Ovary (tissue), 9 donors: ENCODE results near the gene PDS5B. TPM values are rescaled to one million over a fixed set of nuclear protein-coding genes. Genes with fewer than 3 reads are reported as not detected.
"Not testable (repeated sequence)": the region's sequence is repeated elsewhere in the genome, so short reads cannot be mapped to it uniquely, and the experiment has no call there.

Experiments used
- DNase-seq, 5 donors: peaks; one replicate each; pipeline ENCODE4 v3.0.0-alpha.2; 2019 to 2020
- H3K27ac ChIP-seq, 2 donors: fragments of 200-600 bp; one replicate each; pipeline versions ENCODE4 v1.5.1 to v1.8.0; 2019 to 2022
- H3K27me3 ChIP-seq: fragments of 200-600 bp; one replicate; pipeline ENCODE4 v1.8.0; 2022
- H3K36me3 ChIP-seq: fragments of 200-600 bp; sonication (generic); one replicate; pipeline ENCODE4 v1.5.1; 2019
- H3K4me1 ChIP-seq: one replicate; pipeline ENCODE4 v1.8.1; 2013; ENCODE audit warnings: mild to moderate bottlenecking, moderate library complexity; ENCODE audit not compliant: insufficient read depth
- H3K4me3 ChIP-seq: fragments of 200-600 bp; sonication (generic); one replicate; pipeline ENCODE4 v1.5.1; 2017
- H3K9me3 ChIP-seq, 2 donors: fragments of 200-600 bp in 1 of 2; sonication (generic) in 1 of 2; one replicate each; pipeline versions ENCODE4 v1.5.1 to v1.8.1; 2013 to 2019; ENCODE audit warnings: mild to moderate bottlenecking in 1 of 2, moderate library complexity in 1 of 2
- EP300 ChIP-seq: sonication (generic); formaldehyde crosslinking; IDR thresholded peaks from one replicate; pipeline ENCODE4 v1.6.1; 2017; ENCODE audit warnings: antibody characterized with exemption
- POLR2A ChIP-seq: fragments of 450-650 bp; IDR thresholded peaks from one replicate; pipeline ENCODE4 v1.6.1; 2017; ENCODE audit warnings: antibody characterized with exemption, mild to moderate bottlenecking, moderate library complexity
- WGBS, 3 donors: extraction: QIAGEN DNeasy Blood & Tissue Kit in 1 of 3; methylation state at CpG; one replicate each; pipeline versions ENCODE4 v1.1.5 to v1.1.7; 2013 to 2017; 5-methylcytosine and 5-hydroxymethylcytosine counted together
- intact Hi-C, 4 donors: fragments of 100-400 bp; cut with DNase I; formaldehyde crosslinking; loops; one replicate each; pipeline versions ENCODE4 v1.11.0 to v1.15.1; 2022 to 2023
- polyA plus RNA-seq, 2 donors: library from polyadenylated mRNA; stranded (reverse); fragments of 200-250 nt in 1 of 2; fragments of 350-450 nt in 1 of 2; fragmentation: Illumina TruSeq in 1 of 2; extraction: RNeasy Lipid Tissue Mini Kit (QIAGEN cat#74804) in 1 of 2; gene quantifications; one replicate each; pipeline ENCODE4 v1.2.3, GENCODE V29; 2013 to 2014
- small RNA-seq: library from RNA; depleted of rRNA; stranded (forward); fragments of <200 nt; gene quantifications from one replicate; pipeline ENCODE3, GENCODE V24; 2016
- total RNA-seq, 7 donors: library from RNA; depleted of rRNA in 2 of 7; stranded (reverse); fragments of >200 nt in 2 of 7; fragmentation: NEBNext Ultra II Directional in 3 of 7; extraction: Animal tissue kit (Norgen Biotek cat#: 25700) in 3 of 7; gene quantifications; one replicate each; pipeline versions ENCODE4 v1.1.0 to v1.2.4, GENCODE V29; 2016 to 2023
- TF ChIP-seq, protein P1 (sequence below), 3 donors: fragments of 450-650 bp in 2 of 3; fragments of 200-600 bp in 1 of 3; IDR thresholded peaks; one replicate each; pipeline versions ENCODE4 v1.5.1 to v1.8.0; 2016 to 2022; ENCODE audit warnings: antibody characterized with exemption in 3 of 3, mild to moderate bottlenecking in 1 of 3
- donor health status: DM: no; HTN: no; CAD: no; lungs with moderate emphysema.
- donor health status: DM: no; HTN: no; CAD: no.
- donor health status: Bipolar disorder and iron deficiency.
- donor health status: DM: yes; HTN: yes; CAD: no.
- donor health status: DM: no; HTN: no; CAD: no.
- donor health status: DM: yes; HTN: yes; CAD: no.

Gene PDS5B
- total and polyA plus RNA-seq, 9 donors: 13.6 to 74.9 (median 55.5) TPM

- Histone ChIP-seq H3K27me3 (no peaks in the 10 kb centered on the region), H3K4me3 (no peak overlapping the region), H3K36me3 (no peaks in the 10 kb centered on the region), H3K9me3 (no peaks in the 10 kb centered on the region), H3K27ac (no peak overlapping the region), H3K4me1 (no peaks in the 10 kb centered on the region)
- WGBS, 3 donors: 88 to 90% (median 89%) methylated on average over 15 of the region's 15 CpGs
- intact Hi-C loops: no loop called here
- DNase-seq: no peak
- TF ChIP-seq EP300 (no peak), POLR2A (no peak)
- TF ChIP-seq, protein P1, sequence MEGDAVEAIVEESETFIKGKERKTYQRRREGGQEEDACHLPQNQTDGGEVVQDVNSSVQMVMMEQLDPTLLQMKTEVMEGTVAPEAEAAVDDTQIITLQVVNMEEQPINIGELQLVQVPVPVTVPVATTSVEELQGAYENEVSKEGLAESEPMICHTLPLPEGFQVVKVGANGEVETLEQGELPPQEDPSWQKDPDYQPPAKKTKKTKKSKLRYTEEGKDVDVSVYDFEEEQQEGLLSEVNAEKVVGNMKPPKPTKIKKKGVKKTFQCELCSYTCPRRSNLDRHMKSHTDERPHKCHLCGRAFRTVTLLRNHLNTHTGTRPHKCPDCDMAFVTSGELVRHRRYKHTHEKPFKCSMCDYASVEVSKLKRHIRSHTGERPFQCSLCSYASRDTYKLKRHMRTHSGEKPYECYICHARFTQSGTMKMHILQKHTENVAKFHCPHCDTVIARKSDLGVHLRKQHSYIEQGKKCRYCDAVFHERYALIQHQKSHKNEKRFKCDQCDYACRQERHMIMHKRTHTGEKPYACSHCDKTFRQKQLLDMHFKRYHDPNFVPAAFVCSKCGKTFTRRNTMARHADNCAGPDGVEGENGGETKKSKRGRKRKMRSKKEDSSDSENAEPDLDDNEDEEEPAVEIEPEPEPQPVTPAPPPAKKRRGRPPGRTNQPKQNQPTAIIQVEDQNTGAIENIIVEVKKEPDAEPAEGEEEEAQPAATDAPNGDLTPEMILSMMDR (IDR thresholded peaks at IDR 0.05): no peak
Measured at GRCh38 chr13:32824061-32824460, 237.8 kb downstream of the PDS5B start.

GRCh38 chr13:32824675-32825074 is 238.4 kb downstream of the PDS5B start:
- Histone ChIP-seq H3K4me3 (no peak overlapping the region), H3K27me3 (no peaks in the 10 kb centered on the region), H3K27ac (no peak overlapping the region), H3K4me1 (no peaks in the 10 kb centered on the region), H3K36me3 (no peaks in the 10 kb centered on the region), H3K9me3 (no peaks in the 10 kb centered on the region)
- DNase-seq: no peak
- intact Hi-C loops: no loop called here
- 46 to 51% (median 47%) methylated on average over 7 of the region's 7 CpGs for WGBS, 3 donors
- TF ChIP-seq POLR2A (no peak), EP300 (no peak)
- TF ChIP-seq, protein P1 (IDR thresholded peaks at IDR 0.05): no peak

DNA sequence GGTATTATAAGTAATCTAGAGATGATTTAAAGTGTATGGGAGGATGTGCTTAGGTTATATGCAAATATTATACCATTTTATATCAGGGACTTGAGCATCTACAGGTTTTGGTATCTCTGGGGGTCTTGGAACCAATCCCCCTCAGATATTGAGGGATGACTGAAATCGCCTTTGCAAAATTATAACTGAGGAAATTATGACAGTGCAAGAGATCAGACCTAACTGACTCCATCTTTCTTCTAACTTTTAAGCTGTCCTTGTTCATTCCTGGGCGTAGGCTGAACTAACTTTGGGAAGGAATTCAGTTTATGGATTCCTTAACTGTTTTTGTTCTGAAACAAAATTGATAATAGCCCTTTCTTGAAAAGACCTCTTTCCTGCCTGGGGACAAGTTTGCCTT is 239.2 kb downstream of the PDS5B start:
- Histone ChIP-seq H3K4me3 (no peak overlapping the region), H3K36me3 (no peaks in the 10 kb centered on the region), H3K9me3 (no peaks in the 10 kb centered on the region), H3K27ac (no peak overlapping the region), H3K27me3 (no peaks in the 10 kb centered on the region), H3K4me1 (no peaks in the 10 kb centered on the region)
- TF ChIP-seq, protein P1 (IDR thresholded peaks at IDR 0.05): no peak
- TF ChIP-seq POLR2A (no peak), EP300 (no peak)
- DNase-seq: no peak
- intact Hi-C loops: no loop called here
- WGBS, 3 donors: 68 to 75% (median 68%) methylated on average over 2 of the region's 2 CpGs

GRCh38 chr13:32826372-32826771 is 240.1 kb downstream of the PDS5B start:
- H3K27me3 ChIP-seq, H3K4me1 ChIP-seq, intact Hi-C loops, H3K27ac ChIP-seq, H3K4me3 ChIP-seq, H3K36me3 ChIP-seq, DNase-seq, H3K9me3 ChIP-seq: not testable (repeated sequence)
- 94 to 99% (median 97%) methylated on average over 5 of the region's 5 CpGs for WGBS, 3 donors

Small RNA genes within 50 kb of the gene (small RNA-seq; reads per million reads assigned to genes)
- gene RNY1P4: not detected

Other genes starting within 250 kb of the PDS5B start
- 10 to 100 TPM; 22.1 to 63.4 (median 30.1) TPM for gene N4BP2L1, start 158.3 kb upstream of the PDS5B start, total RNA-seq
- 10 to 100 TPM; 30.6 to 42.5 TPM for gene N4BP2L1, start 158.3 kb upstream of the PDS5B start, polyA plus RNA-seq
- 100 to 1,000 TPM; 144 to 220 (median 183) TPM for gene N4BP2L2, start 47.7 kb upstream of the PDS5B start, total RNA-seq
- gene N4BP2L2, start 47.7 kb upstream of the PDS5B start, polyA plus RNA-seq: 100 to 1,000 TPM in 1 of 2 donors, 10 to 100 TPM in 1; 67.8 to 106 TPM